Activated CD4-positive, CD25-positive, alpha-beta regulatory T cell treated with anti-CD3 and anti-CD28 coated beads, Interleukin-2, amount 50 U/mL, for 24 hours (primary cell): Measurements from ENCODE around the gene JARID2.

Experiments
- ATAC-seq, 2 donors: fragments of 150-1000 bp; cut with Tn5 transposase; one replicate each; pipeline ENCODE4 v1.10.0; 2021; ENCODE audit warnings: mild to moderate bottlenecking in 1 of 2, moderate library complexity in 1 of 2

Gene JARID2

GRCh38 chr6:15476631-15477380 is 230.9 kb downstream of the JARID2 start:
- no peak for ATAC-seq

- ATAC-seq, result no peak
These were observed 231.9 kb downstream of the JARID2 start for GRCh38 chr6:15477746-15478145.

GRCh38 chr6:15479761-15480160 is 233.9 kb downstream of the JARID2 start:
- ATAC-seq, result no peak

- ATAC-seq, result no peak
These were observed 234.7 kb downstream of the JARID2 start for GRCh38 chr6:15480525-15480924.

- peak; percentile 58 to 90 for ATAC-seq
These were observed 235.8 kb downstream of the JARID2 start for GRCh38 chr6:15481390-15482291.

- no peak for ATAC-seq
These were observed 237.2 kb downstream of the JARID2 start for GRCh38 chr6:15483060-15483459.

GRCh38 chr6:15484140-15484539 is 238.3 kb downstream of the JARID2 start:
- ATAC-seq, result no peak

- no peak for ATAC-seq
These were observed 239.0 kb downstream of the JARID2 start for GRCh38 chr6:15484821-15485220.

- no peak for ATAC-seq
These were observed 240.1 kb downstream of the JARID2 start for GRCh38 chr6:15485936-15486335.

- no peak for ATAC-seq
These were observed 241.4 kb downstream of the JARID2 start for GRCh38 chr6:15487262-15487661.

- no peak for ATAC-seq
These were observed 243.5 kb downstream of the JARID2 start for GRCh38 chr6:15489261-15489962.

- no peak for ATAC-seq
These were observed 244.6 kb downstream of the JARID2 start for GRCh38 chr6:15490242-15491100.

GRCh38 chr6:15491255-15491985 is 245.6 kb downstream of the JARID2 start:
- ATAC-seq, result peak; percentile 56 to 81

GRCh38 chr6:15491986-15492269 is 246.1 kb downstream of the JARID2 start:
- ATAC-seq, result no peak

- ATAC-seq, result no peak
These were observed 247.7 kb downstream of the JARID2 start for GRCh38 chr6:15493437-15494168.

- no peak for ATAC-seq
These were observed 249.6 kb downstream of the JARID2 start for GRCh38 chr6:15495375-15495901.

GRCh38 chr6:15496345-15497131 is 250.7 kb downstream of the JARID2 start:
- no peak for ATAC-seq

GRCh38 chr6:15498640-15499039 is 252.8 kb downstream of the JARID2 start:
- no peak for ATAC-seq

GRCh38 chr6:15499125-15499524 is 253.3 kb downstream of the JARID2 start:
- no peak for ATAC-seq

- ATAC-seq, result no peak
These were observed 253.7 kb downstream of the JARID2 start for GRCh38 chr6:15499591-15499990.
